Measurements from ENCODE around the gene CNOT1. TPM values are rescaled to one million over a fixed set of nuclear protein-coding genes. Genes with fewer than 3 reads are reported as not detected.

Gene CNOT1
- total and polyA plus RNA-seq, 7 donors = 57.6 to 112 (median 88.0) TPM

DNA sequence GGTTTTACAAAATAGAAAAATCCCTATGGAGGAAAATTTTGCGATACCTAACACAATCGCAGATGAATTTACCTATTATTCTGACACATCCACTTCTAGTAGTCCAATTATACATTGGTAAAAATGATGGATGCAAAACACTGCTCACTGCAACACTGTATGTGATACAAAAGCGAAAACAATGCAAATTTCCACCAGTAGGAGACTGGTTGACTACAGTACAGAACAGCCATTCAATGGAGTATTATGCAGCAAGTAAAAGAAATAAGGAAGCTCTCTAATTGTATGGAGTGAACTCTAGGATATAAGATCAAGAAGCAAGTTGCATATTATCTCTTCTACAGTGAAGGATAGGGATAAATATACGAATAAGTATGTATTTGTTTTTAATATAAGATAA, 65.9 kb downstream of the CNOT1 start:
- TF ChIP-seq, protein P1, sequence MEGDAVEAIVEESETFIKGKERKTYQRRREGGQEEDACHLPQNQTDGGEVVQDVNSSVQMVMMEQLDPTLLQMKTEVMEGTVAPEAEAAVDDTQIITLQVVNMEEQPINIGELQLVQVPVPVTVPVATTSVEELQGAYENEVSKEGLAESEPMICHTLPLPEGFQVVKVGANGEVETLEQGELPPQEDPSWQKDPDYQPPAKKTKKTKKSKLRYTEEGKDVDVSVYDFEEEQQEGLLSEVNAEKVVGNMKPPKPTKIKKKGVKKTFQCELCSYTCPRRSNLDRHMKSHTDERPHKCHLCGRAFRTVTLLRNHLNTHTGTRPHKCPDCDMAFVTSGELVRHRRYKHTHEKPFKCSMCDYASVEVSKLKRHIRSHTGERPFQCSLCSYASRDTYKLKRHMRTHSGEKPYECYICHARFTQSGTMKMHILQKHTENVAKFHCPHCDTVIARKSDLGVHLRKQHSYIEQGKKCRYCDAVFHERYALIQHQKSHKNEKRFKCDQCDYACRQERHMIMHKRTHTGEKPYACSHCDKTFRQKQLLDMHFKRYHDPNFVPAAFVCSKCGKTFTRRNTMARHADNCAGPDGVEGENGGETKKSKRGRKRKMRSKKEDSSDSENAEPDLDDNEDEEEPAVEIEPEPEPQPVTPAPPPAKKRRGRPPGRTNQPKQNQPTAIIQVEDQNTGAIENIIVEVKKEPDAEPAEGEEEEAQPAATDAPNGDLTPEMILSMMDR (IDR thresholded peaks at IDR 0.05) = no peak
- DNase-seq = no peak
- intact Hi-C loops (cut with DNase I) = no loop called here
- Histone ChIP-seq H3K4me3 (no peak overlapping the region), H3K4me1 (no peaks in the 10 kb centered on the region), H3K27me3 (ENCODE audit: insufficient read depth in 3 of 3, low read length in 2 of 3) (no peaks in the 10 kb centered on the region), H3K9me3 (no peaks in the 10 kb centered on the region), H3K36me3 (ENCODE audit: insufficient read depth in 1 of 2, low read depth in 1 of 2) (peaks cover 0 to 81% of the 10 kb centered on the region in 2 donors), H3K27ac (no peak overlapping the region)
- WGBS, 3 donors = 98 to 100% (median 99%) methylated on average over 4 of the region's 4 CpGs
- no peak for ATAC-seq

DNA sequence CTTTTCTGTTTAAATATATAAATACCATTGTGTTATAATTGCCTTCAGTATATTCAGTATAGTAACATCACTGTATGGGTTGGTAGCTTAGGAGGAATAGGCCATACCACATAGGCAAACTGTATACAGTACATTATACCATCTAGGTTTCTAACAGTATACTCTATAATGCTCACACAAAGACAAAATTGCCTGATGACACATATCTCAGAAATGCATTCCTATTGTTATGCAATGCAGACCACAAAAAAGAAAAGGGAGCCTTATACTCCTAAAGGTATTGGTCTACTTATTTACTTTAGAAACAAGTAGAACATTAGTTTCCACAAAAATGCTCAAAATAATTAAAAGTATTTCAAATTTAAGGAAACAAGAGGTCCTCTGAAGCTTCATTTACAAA, 66.4 kb downstream of the CNOT1 start:
- Histone ChIP-seq H3K9me3 (no peaks in the 10 kb centered on the region), H3K4me1 (no peaks in the 10 kb centered on the region), H3K27ac (no peak overlapping the region), H3K27me3 (ENCODE audit: insufficient read depth in 3 of 3, low read length in 2 of 3) (no peaks in the 10 kb centered on the region), H3K4me3 (no peak overlapping the region), H3K36me3 (ENCODE audit: insufficient read depth in 1 of 2, low read depth in 1 of 2) (peaks cover 0 to 81% of the 10 kb centered on the region in 2 donors)
- intact Hi-C loops (cut with DNase I) = no loop called here
- peak in 3 of 4 donors; percentile 42 to 45 (median 45) for ATAC-seq
- no peak for DNase-seq
- TF ChIP-seq, protein P1 (IDR thresholded peaks at IDR 0.05) = no peak

- H3K36me3 ChIP-seq (ENCODE audit: insufficient read depth in 1 of 2, low read depth in 1 of 2) = peaks cover 13 to 99% of the 10 kb centered on the region in 2 donors
- H3K9me3 ChIP-seq = no peaks in the 10 kb centered on the region
- no peaks in the 10 kb centered on the region for H3K4me1 ChIP-seq
- no peak overlapping the region for H3K27ac ChIP-seq
- 52 to 56% (median 54%) methylated on average over 2 of the region's 2 CpGs for WGBS, 3 donors
- intact Hi-C loops (cut with DNase I) = no loop called here
- TF ChIP-seq, protein P1 (IDR thresholded peaks at IDR 0.05) = no peak
- no peaks in the 10 kb centered on the region for H3K27me3 ChIP-seq (ENCODE audit: insufficient read depth in 3 of 3, low read length in 2 of 3)
- peak in 1 of 4 donors; percentile 9 for ATAC-seq
- DNase-seq = no peak
- no peak overlapping the region for H3K4me3 ChIP-seq
These were observed 72.9 kb downstream of the CNOT1 start for GRCh38 chr16:58556678-58557077.

GRCh38 chr16:58551496-58551895, 78.1 kb downstream of the CNOT1 start:
- H3K4me1 ChIP-seq = peaks cover 25% of the 10 kb centered on the region
- peaks cover 12 to 99% of the 10 kb centered on the region in 2 donors for H3K36me3 ChIP-seq (ENCODE audit: insufficient read depth in 1 of 2, low read depth in 1 of 2)
- peak; percentile 66 to 89 (median 86) for ATAC-seq
- intact Hi-C loops (cut with DNase I) = no loop called here
- no peak overlapping the region for H3K27ac ChIP-seq
- TF ChIP-seq, protein P1 (IDR thresholded peaks at IDR 0.05) = no peak
- H3K4me3 ChIP-seq = no peak overlapping the region
- no peaks in the 10 kb centered on the region for H3K9me3 ChIP-seq
- 24 to 35% (median 26%) methylated on average over 3 of the region's 3 CpGs for WGBS, 3 donors
- H3K27me3 ChIP-seq (ENCODE audit: insufficient read depth in 3 of 3, low read length in 2 of 3) = no peaks in the 10 kb centered on the region
- peak; percentile 15 to 67 for DNase-seq

- peaks cover 19 to 99% of the 10 kb centered on the region in 2 donors for H3K36me3 ChIP-seq (ENCODE audit: insufficient read depth in 1 of 2, low read depth in 1 of 2)
- 21 to 43% (median 31%) methylated on average over 2 of the region's 2 CpGs for WGBS, 3 donors
- intact Hi-C loops (cut with DNase I) = no loop called here
These were observed 81.2 kb downstream of the CNOT1 start for GRCh38 chr16:58548378-58548777.

More at GRCh38 chr16:58548378-58548777, 81.2 kb downstream of the CNOT1 start:
- Histone ChIP-seq H3K27me3 (ENCODE audit: insufficient read depth in 3 of 3, low read length in 2 of 3) (no peaks in the 10 kb centered on the region), H3K4me3 (no peak overlapping the region), H3K27ac (no peak overlapping the region), H3K4me1 (peaks cover 25% of the 10 kb centered on the region), H3K9me3 (no peaks in the 10 kb centered on the region)
- peak in 3 of 4 donors; percentile 71 to 79 (median 74) for ATAC-seq
- TF ChIP-seq, protein P1 (IDR thresholded peaks at IDR 0.05) = no peak
- DNase-seq = no peak

Data from psoas muscle (tissue), 8 donors.